Activated naive CD4-positive, alpha-beta T cell treated with anti-CD3 and anti-CD28 coated beads, Interleukin-2, amount 50 U/mL, for 72 hours (primary cell): ENCODE results near the gene SHBG. TPM values are rescaled to one million over a fixed set of nuclear protein-coding genes. Genes with fewer than 3 reads are reported as not detected.

Experiments
- ATAC-seq, 2 donors: fragments of 150-1000 bp; cut with Tn5 transposase; 2 replicates each; pipeline ENCODE4 v1.10.0; 2021; ENCODE audit warnings: mild to moderate bottlenecking in 2 of 2, moderate library complexity in 2 of 2
- DNase-seq, 2 donors: peaks; one replicate each; pipeline ENCODE4 v3.0.0; 2021 to 2022; ENCODE audit warnings: low spot score in 2 of 2
- H3K27ac Mint-ChIP-seq, 2 donors: one replicate each; pipeline ENCODE4 v1.8.0; 2022; ENCODE audit warnings: mild to moderate bottlenecking in 2 of 2, mixed read lengths in 2 of 2
- H3K36me3 Mint-ChIP-seq, 2 donors: one replicate each; pipeline ENCODE4 v1.8.0; 2022; ENCODE audit warnings: mixed read lengths in 2 of 2
- H3K9me3 Mint-ChIP-seq, 2 donors: one replicate each; pipeline ENCODE4 v1.8.0; 2022; ENCODE audit warnings: mixed read lengths in 2 of 2
- total RNA-seq, 2 donors: library from RNA; stranded (reverse); gene quantifications; one replicate each; pipeline ENCODE4 v1.2.3, GENCODE V29; 2022

Gene SHBG
- total RNA-seq, 2 donors from 2014 or later, result 0.50 TPM; not detected in 1

DNA sequence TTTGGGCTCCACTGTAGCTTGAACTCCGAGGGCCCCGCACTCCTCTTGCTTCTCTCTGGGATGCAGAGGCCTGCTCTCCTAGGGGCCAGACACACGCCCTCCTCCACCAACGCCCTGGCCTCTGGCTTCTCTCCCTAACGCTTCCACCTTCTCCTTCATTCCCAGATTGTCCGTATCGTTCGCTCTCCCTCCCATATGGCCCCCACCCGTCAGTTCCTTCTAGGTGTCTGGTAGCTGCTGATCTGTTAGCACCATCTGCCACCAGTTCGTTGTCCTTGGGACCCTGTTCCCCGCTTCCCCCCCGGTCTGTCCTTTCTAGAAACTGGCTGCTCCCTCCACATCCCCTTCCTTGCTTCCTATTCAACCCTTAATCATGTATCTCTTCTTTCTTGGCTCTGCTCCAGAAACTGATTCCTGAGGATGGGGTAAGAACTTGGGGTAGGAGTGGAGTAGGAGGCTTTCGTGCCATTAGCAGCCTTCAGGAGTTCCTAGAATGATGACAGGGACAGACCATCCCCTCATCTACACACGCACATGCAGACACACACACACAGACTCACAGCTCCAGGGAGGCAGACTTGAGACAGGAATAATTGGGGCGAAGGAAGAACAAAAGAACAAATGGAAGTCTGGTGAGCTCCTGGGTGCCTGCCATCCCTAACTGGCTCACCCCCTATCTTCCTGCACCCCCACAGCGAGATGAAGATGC is 25.1 kb downstream of the SHBG start:
- no peak for DNase-seq
- ATAC-seq, result no peak
- H3K9me3 Mint-ChIP-seq, result no peaks in the 10 kb centered on the region
- no peaks in the 10 kb centered on the region for H3K36me3 Mint-ChIP-seq
- no peak overlapping the region for H3K27ac Mint-ChIP-seq

DNA sequence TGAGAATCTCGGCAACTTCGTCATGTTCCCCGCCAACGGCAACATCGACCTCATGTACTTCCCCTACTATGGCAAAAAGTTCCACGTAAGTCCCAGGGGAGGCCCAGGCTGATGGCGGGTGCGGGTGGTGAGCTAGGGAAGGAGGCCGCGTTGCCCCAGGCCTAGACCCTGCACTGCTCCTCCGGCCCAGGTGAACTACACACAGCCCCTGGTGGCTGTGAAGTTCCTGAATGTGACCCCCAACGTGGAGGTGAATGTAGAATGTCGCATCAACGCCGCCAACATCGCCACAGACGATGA is 25.6 kb downstream of the SHBG start:
- DNase-seq, result no peak
- Mint-ChIP-seq H3K36me3 (no peaks in the 10 kb centered on the region), H3K9me3 (no peaks in the 10 kb centered on the region), H3K27ac (no peak overlapping the region)
- no peak for ATAC-seq

GRCh38 chr17:7656958-7657609 is 27.1 kb downstream of the SHBG start:
- H3K36me3 Mint-ChIP-seq, result no peaks in the 10 kb centered on the region
- H3K27ac Mint-ChIP-seq, result no peak overlapping the region
- ATAC-seq, result no peak
- H3K9me3 Mint-ChIP-seq, result no peaks in the 10 kb centered on the region
- no peak for DNase-seq

DNA sequence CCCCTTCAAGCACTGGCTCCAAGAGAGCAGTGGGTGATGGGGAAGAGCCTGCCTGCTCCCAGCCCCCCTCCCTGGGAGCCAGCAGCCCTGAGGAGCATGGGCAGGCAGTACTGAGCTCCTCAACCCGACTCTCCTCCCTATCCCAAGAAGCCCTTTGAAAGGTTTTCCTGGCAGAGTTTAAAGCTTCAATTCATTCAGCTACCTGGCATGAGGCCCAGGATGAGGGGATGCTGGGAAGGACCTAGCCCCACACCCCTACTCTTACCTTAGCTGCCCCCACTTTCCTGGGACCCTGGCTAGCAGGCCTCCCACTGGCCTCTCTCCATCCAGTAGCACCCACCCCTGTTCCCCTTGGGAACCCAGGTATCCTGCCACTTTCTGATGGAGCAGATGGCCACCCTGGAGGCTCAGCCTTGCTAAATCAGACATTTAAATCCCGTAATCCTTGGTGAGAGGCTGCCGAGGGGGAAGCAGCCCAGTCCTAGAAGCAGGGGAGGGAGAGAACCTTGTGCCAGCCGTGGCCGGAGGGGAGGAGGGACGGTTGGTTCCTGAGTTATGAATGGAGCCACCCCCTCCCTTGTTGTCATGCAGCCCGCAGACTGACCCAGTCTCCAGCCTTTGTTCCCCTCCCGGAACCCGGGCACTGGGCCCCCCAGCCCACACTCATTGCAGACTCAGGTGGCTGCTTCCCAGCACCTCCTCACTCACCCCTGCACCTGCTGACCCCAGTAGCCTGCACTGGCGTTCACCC is 37.9 kb downstream of the SHBG start:
- H3K9me3 Mint-ChIP-seq, result no peaks in the 10 kb centered on the region
- H3K27ac Mint-ChIP-seq, result peak overlapping the region; percentile 49 to 81
- DNase-seq (no peak), ATAC-seq (no peak)
- H3K36me3 Mint-ChIP-seq, result peaks cover 0 to 11% of the 10 kb centered on the region in 2 donors

GRCh38 chr17:7668482-7668881 is 38.5 kb downstream of the SHBG start:
- ATAC-seq, result no peak
- no peak for DNase-seq
- Mint-ChIP-seq H3K36me3 (peaks cover 4 to 18% of the 10 kb centered on the region in 2 donors), H3K9me3 (peaks cover 0 to 3% of the 10 kb centered on the region in 2 donors), H3K27ac (no peak overlapping the region)

DNA sequence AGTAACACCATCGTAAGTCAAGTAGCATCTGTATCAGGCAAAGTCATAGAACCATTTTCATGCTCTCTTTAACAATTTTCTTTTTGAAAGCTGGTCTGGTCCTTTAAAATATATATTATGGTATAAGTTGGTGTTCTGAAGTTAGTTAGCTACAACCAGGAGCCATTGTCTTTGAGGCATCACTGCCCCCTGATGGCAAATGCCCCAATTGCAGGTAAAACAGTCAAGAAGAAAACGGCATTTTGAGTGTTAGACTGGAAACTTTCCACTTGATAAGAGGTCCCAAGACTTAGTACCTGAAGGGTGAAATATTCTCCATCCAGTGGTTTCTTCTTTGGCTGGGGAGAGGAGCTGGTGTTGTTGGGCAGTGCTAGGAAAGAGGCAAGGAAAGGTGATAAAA is 43.3 kb downstream of the SHBG start:
- H3K9me3 Mint-ChIP-seq, result peaks cover 0 to 13% of the 10 kb centered on the region in 2 donors
- H3K27ac Mint-ChIP-seq, result no peak overlapping the region
- DNase-seq, result peak in 1 of 2 donors; percentile 57
- peaks cover 12 to 35% of the 10 kb centered on the region in 2 donors for H3K36me3 Mint-ChIP-seq
- no peak for ATAC-seq

GRCh38 chr17:7674934-7675333 is 45.0 kb downstream of the SHBG start:
- H3K27ac Mint-ChIP-seq, result no peak overlapping the region
- ATAC-seq (no peak), DNase-seq (no peak)
- peaks cover 0 to 13% of the 10 kb centered on the region in 2 donors for H3K9me3 Mint-ChIP-seq
- peaks cover 12 to 35% of the 10 kb centered on the region in 2 donors for H3K36me3 Mint-ChIP-seq

DNA sequence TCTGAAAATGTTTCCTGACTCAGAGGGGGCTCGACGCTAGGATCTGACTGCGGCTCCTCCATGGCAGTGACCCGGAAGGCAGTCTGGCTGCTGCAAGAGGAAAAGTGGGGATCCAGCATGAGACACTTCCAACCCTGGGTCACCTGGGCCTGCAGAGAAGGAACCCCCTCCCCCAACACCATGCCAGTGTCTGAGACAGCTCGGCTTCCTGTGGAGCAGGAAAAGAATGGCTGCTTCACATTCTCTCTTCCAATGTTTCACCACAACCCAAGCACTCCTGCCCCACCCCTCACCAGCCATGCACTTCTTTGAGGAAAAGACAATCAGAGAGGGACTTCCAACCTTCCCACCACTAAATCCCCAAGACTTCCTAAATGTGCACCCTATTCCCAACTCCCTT is 46.6 kb downstream of the SHBG start:
- ATAC-seq (no peak), DNase-seq (no peak)
- peak overlapping the region; percentile 5 to 15 for H3K27ac Mint-ChIP-seq
- H3K9me3 Mint-ChIP-seq, result peaks cover 0 to 13% of the 10 kb centered on the region in 2 donors
- peaks cover 12 to 35% of the 10 kb centered on the region in 2 donors for H3K36me3 Mint-ChIP-seq

DNA sequence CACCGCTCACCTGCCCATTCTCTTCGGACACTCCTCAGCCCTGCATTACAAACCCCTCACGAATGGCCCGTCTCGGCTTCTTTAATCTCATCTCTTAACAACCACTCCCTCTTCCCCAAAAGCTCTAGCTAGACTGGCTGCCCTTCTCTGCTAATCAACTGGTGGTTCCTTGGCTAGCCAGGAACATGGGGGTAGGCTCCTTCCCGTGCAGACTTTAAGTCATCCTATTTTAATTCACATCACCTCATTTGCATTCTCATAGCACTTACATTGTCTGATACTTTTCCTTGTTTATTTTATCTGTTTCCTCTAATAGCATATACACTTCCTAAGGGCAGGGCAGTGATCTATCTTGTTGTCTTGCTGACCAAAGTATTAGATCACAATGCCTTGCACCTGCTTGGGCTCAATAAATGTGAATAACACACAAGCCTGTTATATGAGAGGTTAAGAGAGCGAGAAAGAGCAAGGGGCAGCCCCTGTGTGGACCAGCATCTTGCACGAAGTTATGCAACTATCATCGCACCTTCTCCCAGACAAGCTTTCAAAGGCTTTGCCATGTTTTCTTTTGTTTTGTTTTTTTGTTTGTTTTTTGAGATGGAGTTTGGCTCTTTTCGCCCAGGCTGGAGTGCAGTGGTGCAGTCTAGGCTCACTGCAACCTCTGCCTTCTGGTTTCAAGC is 47.6 kb downstream of the SHBG start:
- H3K27ac Mint-ChIP-seq, result peak overlapping the region; percentile 5 to 15
- H3K9me3 Mint-ChIP-seq, result peaks cover 0 to 13% of the 10 kb centered on the region in 2 donors
- no peak for DNase-seq
- H3K36me3 Mint-ChIP-seq, result peaks cover 12 to 33% of the 10 kb centered on the region in 2 donors
- ATAC-seq, result no peak

Other genes with a start within 250 kb of the SHBG start
- 1 to 10 TPM; 2.7 to 5.3 TPM for gene TNK1, start 249.0 kb upstream of the SHBG start, total RNA-seq
- gene PLSCR3, start 235.6 kb upstream of the SHBG start, total RNA-seq, result 10 to 100 TPM; 58.2 to 77.5 TPM
- 100 to 1,000 TPM in 1 of 2 donors, 10 to 100 TPM in 1; 78.9 to 114 TPM for gene TMEM256, start 226.0 kb upstream of the SHBG start, total RNA-seq
- gene NLGN2, start 222.3 kb upstream of the SHBG start, total RNA-seq, result 10 to 100 TPM; 14.5 to 15.8 TPM
- not detected for gene SPEM1, start 209.8 kb upstream of the SHBG start, total RNA-seq
- gene SPEM2, start 204.5 kb upstream of the SHBG start, total RNA-seq, result under 1 TPM in 1 of 2 donors, not detected in 1; 0.14 TPM
- not detected for gene SPEM3, start 201.3 kb upstream of the SHBG start, total RNA-seq
- gene TMEM102, start 194.7 kb upstream of the SHBG start, total RNA-seq, result 10 to 100 TPM in 1 of 2 donors, 1 to 10 TPM in 1; 9.2 to 13.2 TPM
- gene FGF11, start 190.6 kb upstream of the SHBG start, total RNA-seq, result 10 to 100 TPM in 1 of 2 donors, 1 to 10 TPM in 1; 2.6 to 35.5 TPM
- gene CHRNB1, start 185.1 kb upstream of the SHBG start, total RNA-seq, result 10 to 100 TPM; 12.1 to 17.6 TPM
- gene ZBTB4, start 150.5 kb upstream of the SHBG start, total RNA-seq, result 10 to 100 TPM; 21.8 to 26.5 TPM
- not detected for gene SLC35G6, start 148.7 kb upstream of the SHBG start, total RNA-seq
- 100 to 1,000 TPM; 280 to 333 TPM for gene POLR2A, start 145.8 kb upstream of the SHBG start, total RNA-seq
- gene TNFSF12, start 81.1 kb upstream of the SHBG start, total RNA-seq, result 10 to 100 TPM; 16.4 to 18.9 TPM
- gene TNFSF13, start 71.4 kb upstream of the SHBG start, total RNA-seq, result 1 to 10 TPM; 4.6 to 6.0 TPM
- 10 to 100 TPM; 42.9 to 46.3 TPM for gene SENP3, start 68.2 kb upstream of the SHBG start, total RNA-seq
- 10 to 100 TPM in 1 of 2 donors, 1 to 10 TPM in 1; 7.6 to 12.7 TPM for gene CD68, start 50.5 kb upstream of the SHBG start, total RNA-seq
- gene MPDU1, start 46.3 kb upstream of the SHBG start, total RNA-seq, result 10 to 100 TPM; 52.1 to 60.6 TPM
- under 1 TPM; 0.23 to 0.93 TPM for gene SOX15, start 40.0 kb upstream of the SHBG start, total RNA-seq
- 10 to 100 TPM; 34.7 to 66.2 TPM for gene FXR2, start 15.2 kb upstream of the SHBG start, total RNA-seq
- 10 to 100 TPM; 24.4 to 49.6 TPM for gene SAT2, start 2.3 kb upstream of the SHBG start, total RNA-seq
- under 1 TPM in 1 of 2 donors, not detected in 1; 0.25 TPM for gene ATP1B2, start 20.8 kb downstream of the SHBG start, total RNA-seq
- gene TP53, start 57.4 kb downstream of the SHBG start, total RNA-seq, result 100 to 1,000 TPM in 1 of 2 donors, 10 to 100 TPM in 1; 78.4 to 147 TPM
- gene WRAP53, start 58.3 kb downstream of the SHBG start, total RNA-seq, result 10 to 100 TPM; 16.4 to 23.5 TPM
- gene EFNB3, start 75.1 kb downstream of the SHBG start, total RNA-seq, result not detected
- under 1 TPM; 0.05 to 0.19 TPM for gene DNAH2, start 87.6 kb downstream of the SHBG start, total RNA-seq
- 10 to 100 TPM; 34.9 to 41.2 TPM for gene KDM6B, start 204.1 kb downstream of the SHBG start, total RNA-seq
- gene TMEM88, start 224.9 kb downstream of the SHBG start, total RNA-seq, result 1 to 10 TPM; 1.3 to 1.8 TPM
- 100 to 1,000 TPM in 1 of 2 donors, 10 to 100 TPM in 1; 91.4 to 103 TPM for gene NAA38, start 227.4 kb downstream of the SHBG start, total RNA-seq
- 10 to 100 TPM in 1 of 2 donors, 1 to 10 TPM in 1; 8.0 to 20.2 TPM for gene CYB5D1, start 227.9 kb downstream of the SHBG start, total RNA-seq